HG03103 (cell line): ENCODE results near the gene CCDC178.
"Not testable (repeated sequence)": the region's sequence is repeated elsewhere in the genome, so short reads cannot be mapped to it uniquely, and the experiment has no call there.

Source experiments
- ATAC-seq: cut with Tn5 transposase; IDR thresholded peaks from one replicate; pipeline ENCODE4 v1.9.1; 2021; ENCODE audit warnings: low read depth; ENCODE audit not compliant: unreplicated experiment

The CCDC178 gene

GRCh38 chr18:33034212-33034611 is 406.3 kb downstream of the CCDC178 start:
- ATAC-seq: no peak

- ATAC-seq: peak; percentile 62
These were observed 418.2 kb downstream of the CCDC178 start for GRCh38 chr18:33022370-33022769.

- no peak for ATAC-seq
These were observed 419.6 kb downstream of the CCDC178 start for GRCh38 chr18:33020877-33021276.

- no peak for ATAC-seq
These were observed 426.3 kb downstream of the CCDC178 start for GRCh38 chr18:33014060-33014796.

GRCh38 chr18:33010149-33010548 is 430.4 kb downstream of the CCDC178 start:
- no peak for ATAC-seq

GRCh38 chr18:32998921-32999320 is 441.6 kb downstream of the CCDC178 start:
- ATAC-seq: no peak

- ATAC-seq: no peak
These were observed 442.2 kb downstream of the CCDC178 start for GRCh38 chr18:32998285-32998684.

- no peak for ATAC-seq
These were observed 456.8 kb downstream of the CCDC178 start for GRCh38 chr18:32983721-32984120.

- ATAC-seq: no peak
These were observed 459.6 kb downstream of the CCDC178 start for GRCh38 chr18:32980896-32981295.

- ATAC-seq: no peak
These were observed 465.0 kb downstream of the CCDC178 start for GRCh38 chr18:32975501-32975900.

- ATAC-seq: no peak
These were observed 465.4 kb downstream of the CCDC178 start for GRCh38 chr18:32975163-32975436.

- peak; percentile 89 for ATAC-seq
These were observed 465.9 kb downstream of the CCDC178 start for GRCh38 chr18:32974421-32975162.

GRCh38 chr18:32968248-32968647 is 472.3 kb downstream of the CCDC178 start:
- no peak for ATAC-seq

- no peak for ATAC-seq
These were observed 474.4 kb downstream of the CCDC178 start for GRCh38 chr18:32966141-32966540.

GRCh38 chr18:32961538-32961937 is 479.0 kb downstream of the CCDC178 start:
- no peak for ATAC-seq

GRCh38 chr18:32958746-32959145 is 481.8 kb downstream of the CCDC178 start:
- ATAC-seq: no peak

GRCh38 chr18:32956591-32957315 is 483.8 kb downstream of the CCDC178 start:
- no peak for ATAC-seq

- not testable (repeated sequence) for ATAC-seq
These were observed 488.2 kb downstream of the CCDC178 start for GRCh38 chr18:32952318-32952717.

GRCh38 chr18:32937597-32937996 is 502.9 kb downstream of the CCDC178 start:
- ATAC-seq: no peak

GRCh38 chr18:32937066-32937465 is 503.5 kb downstream of the CCDC178 start:
- ATAC-seq: no peak

GRCh38 chr18:32934201-32934600 is 506.3 kb downstream of the CCDC178 start:
- no peak for ATAC-seq
